Measurements from ENCODE around the gene GLT8D1.

GLT8D1 gene, protein sequence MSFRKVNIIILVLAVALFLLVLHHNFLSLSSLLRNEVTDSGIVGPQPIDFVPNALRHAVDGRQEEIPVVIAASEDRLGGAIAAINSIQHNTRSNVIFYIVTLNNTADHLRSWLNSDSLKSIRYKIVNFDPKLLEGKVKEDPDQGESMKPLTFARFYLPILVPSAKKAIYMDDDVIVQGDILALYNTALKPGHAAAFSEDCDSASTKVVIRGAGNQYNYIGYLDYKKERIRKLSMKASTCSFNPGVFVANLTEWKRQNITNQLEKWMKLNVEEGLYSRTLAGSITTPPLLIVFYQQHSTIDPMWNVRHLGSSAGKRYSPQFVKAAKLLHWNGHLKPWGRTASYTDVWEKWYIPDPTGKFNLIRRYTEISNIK

DNA sequence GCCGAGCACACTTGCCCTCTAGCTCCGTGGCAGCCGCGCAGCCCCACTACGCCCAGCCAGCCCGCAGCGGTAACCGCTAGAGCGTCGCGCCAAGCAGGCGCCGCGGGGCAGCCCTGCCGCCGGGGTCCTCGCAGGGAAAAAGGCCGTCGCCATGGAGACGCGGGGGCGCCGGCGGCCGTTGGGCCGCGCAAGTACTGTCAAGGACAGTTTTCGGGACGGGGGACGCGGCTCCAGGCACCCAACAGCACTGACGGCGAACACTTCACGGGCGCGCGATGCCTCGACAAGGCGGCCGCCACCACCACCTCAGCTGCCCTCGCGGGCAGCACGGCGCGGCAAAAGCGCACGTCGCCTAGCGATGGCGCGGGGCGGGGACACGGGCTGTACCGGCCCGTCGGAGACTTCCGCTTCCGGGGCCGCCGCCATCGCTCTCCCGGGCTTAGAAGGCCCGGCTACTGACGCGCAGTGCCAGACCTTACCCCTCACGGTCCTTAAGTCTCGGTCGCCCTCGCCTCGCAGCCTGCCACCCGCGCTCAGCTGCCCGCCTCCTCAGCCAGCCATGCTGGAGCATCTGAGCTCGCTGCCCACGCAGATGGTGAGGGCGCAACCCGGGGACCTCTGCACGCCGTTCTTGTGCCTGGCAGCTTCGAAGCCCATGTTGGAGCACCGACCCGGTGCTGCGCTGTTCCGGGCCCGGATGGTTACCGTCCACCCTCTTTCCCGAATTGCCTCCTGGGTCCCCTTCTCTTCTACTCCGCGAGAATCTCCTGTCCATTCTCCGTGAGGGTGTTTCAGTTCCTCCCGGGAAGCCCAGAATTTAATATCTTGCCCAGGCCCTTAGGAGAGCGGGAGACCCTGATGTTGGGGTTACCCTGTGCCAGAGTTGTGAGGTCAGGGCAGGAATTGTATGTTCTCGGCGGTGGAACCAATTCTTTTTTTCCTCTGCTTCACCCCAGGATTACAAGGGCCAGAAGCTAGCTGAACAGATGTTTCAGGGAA lies at the start of gene GLT8D1, which contains the start of gene SPCS1:
GLT8D1 (minus strand) TSS at position 104 of the 999 bp plus-strand sequence. CDS start 5,331 bp downstream, outside the sequence.
SPCS1 (plus strand) TSS at position 419 of the 999 bp plus-strand sequence; CDS start at position 560, 141 bp downstream.
- peak; percentile 87 for DNase-seq

DNA sequence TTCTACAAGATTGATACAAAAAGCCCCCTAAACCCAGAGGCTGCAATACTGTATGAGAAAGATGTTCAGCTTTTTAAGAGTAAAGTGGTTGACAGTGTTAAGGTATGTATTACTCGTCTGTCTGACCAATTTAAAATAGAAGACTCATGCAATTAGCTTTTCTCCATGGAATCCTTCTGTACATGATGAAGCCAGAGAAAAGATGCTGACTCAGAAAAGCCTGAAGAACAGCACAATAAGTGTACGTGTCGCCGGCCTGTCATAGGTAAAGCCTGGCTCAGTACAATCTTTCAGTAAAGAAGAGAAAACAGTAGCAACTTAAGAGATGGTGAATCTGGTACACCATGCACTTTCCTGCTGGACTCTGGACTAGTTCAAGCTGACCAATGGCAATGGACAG lies 48.8 kb upstream of the GLT8D1 start:
- DNase-seq: no peak

DNA sequence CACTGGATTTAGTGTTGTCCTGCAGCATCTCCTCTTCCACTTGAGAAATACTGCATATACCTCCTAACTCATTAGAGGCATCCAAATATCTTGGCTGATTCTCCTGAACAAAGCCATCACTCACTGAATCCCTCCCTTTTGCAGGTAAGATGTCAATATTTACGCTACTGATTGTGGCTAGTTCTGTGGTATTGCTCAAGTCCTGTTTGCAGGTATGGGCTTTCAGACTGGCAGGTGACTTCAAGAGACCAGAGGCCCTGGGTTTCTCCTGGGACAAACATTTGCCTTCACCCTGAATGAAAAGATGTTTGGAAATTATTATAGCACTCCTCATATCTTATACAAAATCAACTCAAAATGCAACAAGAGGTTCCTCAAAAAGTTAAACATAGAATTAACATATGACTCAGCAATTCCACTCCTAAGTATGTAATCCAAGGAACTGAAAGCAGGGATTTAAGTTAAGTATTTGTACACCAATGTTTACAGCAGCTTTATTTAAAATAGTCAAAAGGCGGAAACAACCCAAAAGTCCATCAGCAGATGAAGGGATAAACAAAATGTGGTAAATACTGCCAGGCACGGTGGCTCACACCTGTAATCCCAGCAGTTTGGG lies 46.6 kb upstream of the GLT8D1 start:
- DNase-seq: no peak

DNA sequence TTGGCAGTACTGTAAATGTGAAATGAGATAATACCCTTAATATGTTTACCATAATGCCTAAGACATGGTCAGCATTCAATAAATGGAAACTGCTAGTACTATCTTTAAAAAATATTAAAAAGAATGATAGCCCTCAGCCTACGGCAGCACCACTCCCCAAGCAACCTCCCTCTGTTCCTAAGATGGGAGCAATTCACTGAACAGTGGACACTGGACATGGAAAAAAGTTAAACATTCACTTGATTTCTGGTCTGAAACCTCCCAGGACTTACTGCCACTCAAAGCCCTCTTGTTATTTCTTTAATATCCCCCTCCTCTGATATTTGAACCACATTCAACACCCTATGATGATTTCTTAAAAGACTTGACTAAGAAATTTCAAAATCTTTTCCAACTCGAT lies 38.1 kb upstream of the GLT8D1 start:
- no peak for DNase-seq

DNA sequence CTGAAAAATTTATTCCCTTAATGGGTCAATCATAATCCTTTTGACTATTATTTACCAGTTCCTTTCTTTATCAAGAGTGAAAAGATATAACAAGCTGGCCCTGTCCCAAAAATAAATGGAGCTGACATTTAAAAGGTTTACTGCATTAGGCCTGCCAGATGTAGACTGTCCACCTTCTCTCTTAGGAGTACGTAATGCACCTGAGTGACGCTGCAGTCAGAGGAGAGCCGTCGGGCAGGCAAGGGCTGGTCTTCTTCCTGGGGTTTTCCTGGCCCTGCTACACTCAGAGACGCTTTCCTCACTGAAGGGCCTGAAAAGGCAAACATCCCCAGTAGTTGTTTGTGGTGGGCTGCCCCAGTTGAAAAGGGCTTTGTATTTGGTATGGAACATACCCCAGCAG lies 37.6 kb upstream of the GLT8D1 start:
- no peak for DNase-seq

DNA sequence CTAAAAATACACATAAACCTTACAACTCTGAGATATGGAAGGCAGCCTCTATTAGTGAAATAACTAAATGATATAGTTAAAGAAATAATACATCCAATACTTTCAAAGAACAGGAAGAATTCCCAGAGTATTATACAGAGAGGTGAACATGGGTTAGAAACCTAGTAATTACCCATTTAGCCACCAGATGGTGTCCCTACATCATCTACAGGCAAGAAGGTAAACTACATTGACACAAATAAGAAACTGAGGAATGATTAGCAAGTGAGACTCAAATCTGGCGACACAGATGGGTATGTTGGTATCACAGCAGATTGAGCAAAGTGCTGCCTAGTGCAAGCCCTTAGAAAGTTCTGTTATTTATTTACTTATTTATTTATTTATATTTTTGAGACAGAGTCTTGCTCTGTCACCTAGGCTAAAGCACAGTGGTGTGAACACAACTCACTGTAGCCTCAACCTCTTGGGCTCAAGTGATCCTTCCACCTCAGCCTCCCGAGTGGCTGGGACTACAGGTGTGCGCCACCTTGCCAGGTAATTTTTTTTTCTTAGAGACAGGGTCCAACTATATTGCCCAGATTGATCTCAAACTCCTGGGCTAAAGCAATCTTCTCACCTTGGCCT lies 36.9 kb upstream of the GLT8D1 start:
- DNase-seq: peak; percentile 55

DNA sequence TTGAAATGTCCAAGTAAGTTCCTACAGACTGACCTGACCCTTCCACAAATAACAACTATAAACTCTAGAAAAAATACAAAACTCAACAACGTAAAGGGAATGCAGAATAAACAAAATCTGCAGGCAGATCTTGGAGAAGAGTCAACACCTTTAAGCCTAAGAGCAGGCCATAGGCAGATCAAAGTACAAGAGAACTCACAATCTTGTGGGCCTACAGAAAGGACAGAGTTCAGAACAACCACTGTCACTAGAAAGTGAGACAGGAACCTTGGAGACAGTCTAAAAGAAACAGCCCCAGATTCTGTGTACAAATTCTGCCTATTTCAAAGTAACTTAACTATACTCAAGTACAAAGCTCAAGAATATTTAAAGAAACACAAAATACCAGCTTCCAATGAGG lies 34.1 kb upstream of the GLT8D1 start:
- no peak for DNase-seq

DNA sequence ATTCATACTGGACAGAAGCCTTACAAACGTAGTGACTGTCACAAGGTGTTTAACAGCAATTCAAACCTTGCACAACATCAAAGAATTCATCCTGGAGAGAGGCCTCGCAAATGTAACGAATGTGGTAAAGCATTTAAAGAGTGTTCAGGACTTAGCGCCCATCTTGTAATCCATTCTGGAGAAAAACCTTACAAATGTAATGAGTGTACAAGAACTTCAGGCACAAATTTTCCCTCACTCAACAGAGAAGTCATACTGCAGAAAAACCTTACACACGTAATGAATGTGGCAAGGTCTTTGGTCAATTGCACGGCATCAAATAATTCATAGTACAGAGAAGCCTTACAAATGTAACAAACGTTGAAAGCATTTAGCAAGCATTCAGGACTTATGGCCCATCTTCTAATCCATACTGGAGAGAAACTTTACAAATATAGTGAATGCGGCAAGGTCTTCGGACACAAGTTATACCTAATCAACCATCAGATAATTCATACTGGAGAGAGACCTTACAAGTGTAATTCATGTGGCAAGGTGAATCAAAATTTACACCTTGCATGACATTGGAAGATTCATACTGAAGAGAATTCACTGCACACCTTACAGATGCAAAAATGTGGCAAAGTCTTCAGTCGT lies 27.8 kb upstream of the GLT8D1 start:
- no peak for DNase-seq

DNA sequence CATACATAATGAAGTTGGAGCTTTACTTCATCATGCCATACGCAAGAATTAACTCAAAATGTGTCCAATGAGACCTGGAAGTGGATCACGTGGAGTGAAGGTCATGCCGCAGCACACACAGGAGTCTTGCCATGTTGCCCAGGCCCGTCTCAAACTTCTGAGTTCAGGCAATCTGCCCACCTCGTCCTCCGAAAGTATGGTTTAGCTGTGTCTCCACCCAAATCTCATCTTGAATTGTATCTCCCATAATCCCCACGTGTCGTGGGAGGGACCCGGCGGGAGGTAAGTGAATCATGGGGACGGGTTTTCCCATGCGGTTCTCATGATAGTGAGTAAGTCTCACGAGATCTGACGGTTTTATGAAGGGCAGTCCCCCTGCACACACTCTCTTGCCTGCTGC lies 26.0 kb upstream of the GLT8D1 start:
- no peak for DNase-seq

DNA sequence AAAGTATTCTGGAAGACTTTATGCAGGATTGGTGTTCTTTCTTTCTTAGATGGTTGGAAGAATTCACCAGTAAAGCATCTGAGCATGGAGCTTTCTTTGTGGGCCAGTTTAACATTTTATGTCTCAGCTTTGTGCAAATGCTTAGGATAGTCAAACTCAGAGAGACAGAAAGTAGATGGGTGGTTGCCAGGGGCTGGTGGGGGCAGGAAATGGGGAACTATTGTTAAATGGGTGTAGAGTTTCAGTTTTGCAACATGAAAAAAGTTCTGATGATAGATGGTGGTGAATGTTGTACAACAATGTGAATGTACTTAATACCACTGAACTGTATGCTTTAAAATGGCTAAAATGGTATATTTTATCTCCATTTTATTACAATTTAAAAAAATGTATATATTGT lies 25.1 kb upstream of the GLT8D1 start:
- DNase-seq: no peak

DNA sequence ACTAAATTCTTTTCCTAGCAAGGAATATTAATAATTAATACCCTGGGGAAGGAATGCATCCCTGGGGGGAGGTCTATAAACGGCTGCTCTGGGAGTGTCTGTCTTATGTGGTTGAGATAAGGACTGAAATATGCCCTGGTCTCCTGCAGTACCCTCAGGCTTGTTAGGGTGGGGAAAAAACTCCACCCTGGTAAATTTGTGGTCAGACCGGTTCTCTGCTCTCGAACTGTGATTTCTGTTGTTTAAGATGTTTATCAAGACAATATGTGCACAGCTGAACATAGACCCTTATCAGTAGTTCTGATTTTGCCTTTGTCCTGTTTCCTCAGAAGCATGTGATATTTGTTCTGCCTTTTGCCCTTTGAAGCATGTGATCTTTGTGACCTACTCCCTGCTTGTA lies 23.2 kb upstream of the GLT8D1 start:
- DNase-seq: peak; percentile 35

DNA sequence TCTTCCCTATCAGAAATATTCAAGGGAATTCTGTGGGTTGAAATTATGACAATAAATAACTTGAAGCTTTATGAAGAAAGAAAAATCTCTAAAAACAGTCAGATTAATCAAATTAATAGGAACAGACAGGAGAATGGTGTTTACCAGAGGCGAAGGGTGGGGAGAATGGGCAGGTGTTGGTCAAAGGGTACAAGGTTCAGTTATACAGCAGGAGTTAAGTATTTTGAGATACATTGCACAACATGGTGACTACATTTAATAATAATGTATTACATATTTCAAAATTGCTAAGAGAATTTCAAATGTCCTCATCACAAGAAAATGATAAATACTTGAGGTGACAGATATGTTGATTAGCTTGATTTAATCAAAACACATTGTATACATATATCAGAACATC lies 18.9 kb upstream of the GLT8D1 start:
- no peak for DNase-seq

DNA sequence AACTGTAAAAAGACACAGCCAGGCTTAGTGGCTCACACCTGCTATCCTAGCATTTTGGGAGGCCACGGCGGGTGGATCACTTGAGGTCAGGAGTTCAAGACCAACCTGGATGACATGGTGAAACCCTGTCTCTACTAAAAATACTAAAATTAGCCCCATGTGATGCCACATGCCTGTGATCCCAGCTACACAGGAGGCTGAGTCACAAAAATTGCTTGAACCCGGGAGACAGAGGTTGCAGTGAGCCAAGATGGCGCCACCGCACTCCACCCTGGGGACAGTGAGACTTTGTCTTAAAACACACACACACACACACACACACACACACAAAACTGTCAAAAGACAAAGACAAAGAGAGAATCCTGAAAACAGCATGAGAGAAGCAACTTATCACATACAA lies 18.3 kb upstream of the GLT8D1 start:
- DNase-seq: no peak

DNA sequence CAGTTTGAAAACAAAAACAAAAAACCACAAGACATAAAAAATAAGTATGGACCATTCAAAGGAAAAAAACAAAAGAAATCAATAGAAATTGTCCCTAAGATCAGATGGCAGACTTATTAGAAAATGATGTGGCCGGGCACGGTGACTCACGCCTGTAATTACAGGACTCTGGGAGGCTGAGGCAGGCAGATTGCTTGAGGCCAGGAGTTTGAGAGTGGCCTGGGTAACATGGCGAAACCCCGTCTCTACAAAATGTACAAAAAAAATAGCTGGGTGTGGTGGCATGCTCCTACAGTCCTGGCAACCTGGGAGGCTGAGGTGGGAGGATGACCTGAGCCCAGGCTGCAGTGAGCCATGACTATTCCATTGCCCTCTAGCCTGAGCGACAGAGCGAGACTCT lies 16.9 kb upstream of the GLT8D1 start:
- DNase-seq: no peak

DNA sequence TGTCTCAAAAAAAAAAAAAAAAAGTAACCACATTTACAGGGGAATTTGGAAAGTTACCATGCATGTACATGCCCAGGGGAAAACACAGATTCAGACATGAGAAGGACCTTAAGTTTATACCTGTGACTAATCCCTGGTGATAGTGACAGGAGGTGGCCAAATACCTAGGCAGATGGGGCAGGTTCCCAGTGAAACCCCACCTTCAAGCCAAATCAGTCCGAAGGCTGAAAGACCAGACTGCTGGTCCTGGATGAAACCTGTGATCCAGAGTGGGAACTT lies 16.1 kb upstream of the GLT8D1 start:
- no peak for DNase-seq

DNA sequence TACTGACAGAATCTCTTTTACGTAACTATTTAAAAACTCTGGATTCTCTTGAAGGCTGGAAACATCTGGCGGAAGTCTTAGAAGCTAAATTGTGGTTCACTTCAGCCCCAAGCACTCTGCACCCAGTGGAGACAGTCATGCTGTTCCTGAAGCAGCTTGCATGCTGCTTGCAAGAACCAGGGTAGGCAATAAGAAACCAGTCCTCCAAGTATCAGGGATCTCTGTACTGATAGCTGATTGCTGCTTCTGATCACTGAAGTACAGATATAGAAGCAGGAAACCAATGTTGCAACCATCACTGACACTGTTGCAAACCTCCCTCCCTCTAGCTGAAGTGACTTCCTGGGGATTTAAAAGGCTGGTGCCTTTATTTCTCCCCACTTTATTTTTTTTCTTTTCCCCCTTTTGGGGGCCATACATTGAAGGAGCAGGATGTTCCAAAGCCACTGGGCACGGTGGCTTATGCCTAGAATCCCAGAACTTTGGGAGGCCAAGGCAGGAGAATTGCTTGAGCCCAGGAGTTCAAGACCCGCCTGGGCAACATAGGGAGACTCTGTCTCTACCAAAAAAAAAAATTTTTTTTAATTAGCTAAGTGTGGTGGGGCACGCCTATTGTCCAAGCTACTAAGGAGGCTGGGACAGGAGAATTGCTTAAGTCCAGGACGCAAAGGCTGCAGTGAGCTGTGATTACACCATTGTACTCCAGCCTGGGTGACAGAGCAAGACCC lies 15.6 kb upstream of the GLT8D1 start:
- peak; percentile 31 for DNase-seq

DNA sequence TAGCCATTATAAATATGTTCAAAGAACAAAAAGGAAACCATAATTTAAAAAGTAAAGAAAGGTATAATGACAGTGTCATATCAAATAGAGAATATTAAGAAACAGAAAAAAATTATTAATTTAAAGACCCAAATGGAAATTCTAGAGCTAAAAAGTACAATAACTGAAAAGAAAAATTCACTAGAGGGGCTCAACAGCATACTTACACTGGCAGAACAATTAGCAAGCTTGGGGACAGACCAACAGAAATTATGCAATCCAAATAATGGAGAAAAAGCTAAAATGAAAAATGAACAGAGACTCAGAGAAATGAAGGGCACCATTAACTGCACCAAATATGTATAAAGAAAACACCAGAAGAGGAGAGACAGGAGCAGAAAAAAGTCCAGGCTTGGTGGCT lies 14.0 kb upstream of the GLT8D1 start:
- DNase-seq: no peak

DNA sequence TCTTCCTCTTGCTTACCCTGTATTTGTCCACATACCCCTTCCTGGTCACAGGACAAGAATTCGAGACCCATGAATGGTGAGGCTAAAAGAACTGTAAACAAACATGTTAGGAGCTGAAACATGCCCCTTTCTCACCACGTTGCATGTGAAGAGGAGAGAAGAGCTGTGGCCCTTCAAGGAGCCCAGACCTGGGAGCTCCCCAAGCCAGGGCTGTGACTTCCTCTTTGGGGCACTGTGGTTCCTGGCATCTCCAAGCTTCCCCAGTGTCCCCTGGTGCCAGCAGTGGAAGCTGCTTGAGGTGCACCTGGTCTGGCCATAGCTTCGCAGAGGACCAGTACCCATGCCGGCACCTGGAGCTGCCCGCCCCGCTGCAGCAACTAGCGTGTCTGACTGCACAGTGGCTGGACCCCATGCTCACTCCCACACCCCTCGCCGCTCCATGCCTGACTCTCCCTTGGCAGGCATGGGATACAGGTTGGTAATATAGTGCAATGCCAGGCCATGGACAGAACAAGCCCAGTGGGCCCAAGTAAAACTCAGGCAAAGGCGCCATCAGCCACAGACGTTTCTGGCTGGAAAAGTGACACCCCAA lies 10.2 kb upstream of the GLT8D1 start:
- no peak for DNase-seq

DNA sequence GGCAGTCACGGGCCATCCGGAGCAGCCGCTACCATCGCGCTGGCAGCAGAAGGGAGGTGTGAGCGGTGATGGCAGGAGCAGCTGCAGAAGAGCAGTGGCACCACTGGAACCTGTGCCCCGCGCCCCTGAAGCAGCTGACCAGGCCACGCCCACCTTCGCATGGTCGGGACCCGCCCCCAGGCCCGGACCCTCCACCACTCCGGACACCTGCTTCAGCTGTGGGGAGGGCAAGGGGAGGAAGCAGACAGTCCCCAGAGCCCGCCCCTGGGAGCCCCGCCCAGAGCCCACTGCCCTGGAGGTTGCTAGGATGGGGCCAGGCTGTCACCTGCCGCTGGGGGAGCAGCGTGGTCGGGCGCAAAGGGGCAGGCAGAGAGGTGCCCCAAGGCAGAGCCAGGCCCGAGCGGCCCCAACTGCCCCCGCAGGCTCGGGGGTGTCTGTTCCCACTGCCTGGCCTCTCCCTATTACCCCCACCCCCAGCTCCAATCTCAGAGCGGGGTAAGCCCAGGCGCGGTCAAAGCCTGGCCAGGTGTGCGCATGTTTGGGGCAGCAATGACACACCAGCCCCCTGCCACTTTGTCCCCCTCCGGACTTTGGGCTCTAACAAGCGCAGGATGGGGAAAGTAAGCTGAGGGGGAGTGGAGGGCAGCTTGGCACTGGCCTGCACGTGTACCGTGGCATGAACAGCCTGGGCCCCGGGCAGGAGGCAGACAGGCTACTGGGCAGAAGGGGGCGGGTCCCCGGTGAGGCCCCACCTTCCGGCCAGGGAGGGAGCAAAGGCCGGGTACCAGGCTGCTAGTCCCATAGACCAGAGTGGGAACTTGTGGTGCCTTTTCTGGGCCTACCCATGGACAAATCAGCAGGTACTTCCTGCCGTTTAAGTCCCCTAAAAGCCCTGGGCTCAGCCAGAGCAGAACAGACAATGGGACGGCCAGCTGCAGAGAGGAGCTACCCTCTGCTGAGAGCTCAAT lies 9.0 kb upstream of the GLT8D1 start:
- DNase-seq: no peak
